GM18499 (cell line): ENCODE data around the gene MMP20.

Experiments
- ATAC-seq: cut with Tn5 transposase; IDR thresholded peaks from one replicate; pipeline ENCODE4 v1.9.1; 2021; ENCODE audit warnings: moderate number of reproducible peaks; ENCODE audit not compliant: insufficient read depth, unreplicated experiment

The MMP20 gene

DNA sequence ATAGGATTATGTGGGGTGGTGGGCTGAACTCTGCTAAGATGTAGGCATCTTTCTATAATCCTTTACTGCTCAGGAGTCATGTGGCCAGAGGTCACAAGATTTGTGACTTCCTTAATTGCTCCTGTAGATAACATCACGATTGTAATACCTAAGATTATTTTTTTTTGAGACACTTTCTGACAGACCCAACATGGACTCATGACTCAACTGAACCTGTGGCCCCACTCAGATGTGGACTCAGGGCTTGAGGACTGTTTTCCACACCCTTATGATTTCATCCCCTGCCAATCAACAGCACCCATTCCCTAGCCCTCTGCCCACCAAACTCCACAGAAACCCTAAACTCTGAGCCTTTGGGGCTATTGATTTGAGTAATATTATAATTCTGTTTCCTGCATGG lies 59.0 kb downstream of the MMP20 start:
- no peak for ATAC-seq

DNA sequence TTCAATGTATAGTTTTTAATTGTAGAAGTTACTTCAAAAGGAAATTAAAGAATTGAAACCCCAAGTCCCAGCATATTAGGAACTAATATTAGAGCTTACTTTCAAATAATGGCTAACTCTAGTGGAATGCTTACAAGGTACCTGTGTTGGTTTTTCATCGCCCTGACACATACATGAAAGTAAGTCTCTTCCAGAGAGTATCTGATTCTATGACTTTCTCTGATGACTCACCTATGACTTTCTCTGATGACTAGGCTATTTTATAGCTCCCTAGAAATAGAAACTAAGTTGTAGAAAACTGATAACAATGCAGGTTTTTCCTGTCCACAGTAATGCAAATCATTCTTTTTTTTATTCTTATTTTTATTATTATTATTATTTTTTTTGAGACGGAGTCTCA lies 61.0 kb downstream of the MMP20 start:
- peak; percentile 53 for ATAC-seq

DNA sequence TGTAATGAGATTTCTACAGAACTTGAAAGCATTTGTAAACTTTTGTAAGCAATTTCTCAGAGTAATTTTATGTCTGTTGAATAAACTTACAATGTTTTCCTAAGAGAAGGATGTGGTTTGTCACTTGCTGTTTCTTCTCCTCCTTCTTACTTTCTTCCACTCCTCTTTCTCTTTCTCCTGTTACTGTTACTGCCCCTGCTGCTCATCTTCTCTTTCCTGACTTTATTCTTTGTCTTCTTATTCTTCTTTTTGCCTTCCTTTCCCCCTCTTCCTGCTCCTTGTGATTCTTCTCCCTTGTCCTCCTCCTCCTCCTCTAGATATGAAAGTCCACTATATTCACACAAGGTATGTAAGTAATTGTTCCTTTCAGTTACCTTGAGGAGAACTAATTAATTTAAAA lies 63.5 kb downstream of the MMP20 start:
- no peak for ATAC-seq

DNA sequence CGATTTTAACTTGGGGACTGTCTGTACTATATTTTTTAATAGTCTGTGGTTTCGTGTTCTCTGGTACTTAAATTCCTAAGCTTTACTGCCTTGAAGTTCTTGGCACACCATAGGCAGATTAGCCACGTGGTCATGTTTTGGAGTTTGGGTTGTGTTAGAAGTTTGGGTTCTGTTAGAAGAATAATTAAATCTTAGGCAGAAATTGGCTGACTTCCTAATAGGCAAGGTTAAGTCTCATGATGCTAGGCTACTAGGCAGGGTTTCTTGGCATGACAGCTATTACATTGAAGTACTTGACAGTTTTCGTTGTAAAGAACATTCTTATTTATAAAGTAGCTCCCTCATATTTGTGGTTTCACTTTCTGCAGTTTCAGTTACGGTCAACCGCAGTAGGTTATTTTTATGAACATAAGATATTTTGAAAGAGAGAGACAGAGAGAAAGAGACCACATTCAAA lies 64.5 kb downstream of the MMP20 start:
- ATAC-seq = peak; percentile 73

DNA sequence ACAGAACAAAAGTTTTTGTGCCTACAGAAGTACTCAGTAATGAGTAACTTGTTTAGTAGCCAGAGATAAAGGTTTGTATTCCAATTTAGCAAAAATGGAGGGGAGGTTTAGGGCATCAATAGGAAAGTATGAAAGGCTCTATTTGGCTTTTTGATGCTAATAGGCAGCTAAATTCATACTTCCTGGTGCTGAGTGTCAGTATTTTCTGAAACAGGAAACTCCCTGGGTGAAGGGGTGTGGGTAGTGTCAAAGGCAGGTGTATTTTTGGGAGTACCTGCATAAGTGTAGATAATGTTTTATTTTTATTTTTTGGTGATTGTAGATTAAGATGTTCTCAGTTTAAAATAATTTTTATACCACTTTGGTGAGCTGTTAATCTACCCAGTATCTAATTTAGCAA lies 65.3 kb downstream of the MMP20 start:
- ATAC-seq = no peak

- ATAC-seq = no peak
Measured at GRCh38 chr11:102555091-102555490, 70.0 kb downstream of the MMP20 start.

GRCh38 chr11:102553835-102554282 lies 71.3 kb downstream of the MMP20 start:
- ATAC-seq = peak; percentile 91

- ATAC-seq = no peak
Measured at GRCh38 chr11:102552447-102553194, 72.5 kb downstream of the MMP20 start.

DNA sequence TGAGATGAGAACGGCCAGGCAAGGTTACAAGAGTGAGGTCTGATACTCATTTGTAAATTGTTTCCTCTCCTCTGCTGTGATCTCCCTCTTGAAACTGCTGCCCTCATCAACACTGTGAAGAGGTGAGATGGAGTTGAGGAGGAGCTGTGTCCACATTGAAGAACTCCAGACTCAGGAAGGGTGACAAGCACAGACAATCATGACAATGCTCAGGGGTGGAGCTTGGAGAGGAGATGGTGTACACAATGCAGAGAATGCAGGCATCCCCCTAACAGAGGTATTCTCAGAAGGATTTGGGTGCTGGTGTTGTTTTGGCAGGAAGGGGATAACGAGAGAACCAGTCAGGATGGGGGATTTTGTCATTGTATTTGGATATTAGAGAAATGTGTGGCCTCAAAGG lies 73.1 kb downstream of the MMP20 start:
- no peak for ATAC-seq

DNA sequence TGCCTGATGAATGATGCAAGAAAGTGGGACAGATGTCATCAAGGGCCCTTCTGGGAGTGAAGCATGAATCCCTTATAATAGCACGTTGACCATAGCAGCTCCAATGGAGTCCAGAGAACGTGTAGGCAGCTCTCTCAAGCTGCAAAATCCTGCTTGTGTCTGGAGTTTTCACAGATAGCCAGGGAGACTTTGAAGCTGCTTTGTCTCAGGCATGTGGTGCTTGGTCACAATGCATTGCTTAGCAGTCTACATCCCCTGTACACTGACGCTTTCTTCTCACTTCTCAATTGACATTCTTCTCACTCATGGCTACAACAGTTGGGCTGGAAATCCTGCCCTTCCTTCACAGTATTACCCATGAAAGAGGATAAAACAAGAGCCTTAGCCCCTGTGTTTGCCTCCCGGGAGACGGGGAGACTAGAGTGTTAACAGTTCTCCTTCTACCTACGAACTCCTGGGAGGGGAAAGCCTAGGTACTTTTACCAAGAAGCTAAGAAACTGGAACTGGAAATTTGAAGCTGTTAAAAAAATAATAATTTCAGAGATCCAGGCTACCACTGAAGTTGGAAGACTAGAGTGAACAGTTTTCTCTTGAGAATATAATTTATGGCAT lies 73.9 kb downstream of the MMP20 start:
- no peak for ATAC-seq

GRCh38 chr11:102546923-102547471 lies 78.1 kb downstream of the MMP20 start:
- peak; percentile 59 for ATAC-seq

DNA sequence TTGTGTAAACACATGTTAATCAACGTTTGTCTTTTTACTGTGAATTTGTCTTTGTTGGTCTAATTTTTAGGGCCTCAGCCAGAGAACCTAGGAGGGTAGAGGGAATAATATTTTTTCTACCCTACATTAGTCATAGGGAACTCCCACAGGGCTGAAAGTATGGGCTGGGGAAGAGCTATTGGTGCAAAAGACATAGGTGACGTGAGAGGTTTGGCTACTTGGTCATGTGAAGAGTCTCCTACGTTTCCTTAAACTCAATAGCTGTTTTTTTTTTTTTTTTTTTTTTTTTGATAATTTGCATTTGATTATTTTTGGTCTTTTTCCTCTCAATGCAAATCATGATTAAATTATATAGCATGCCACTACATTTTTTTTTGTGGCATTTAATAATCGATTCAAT lies 78.7 kb downstream of the MMP20 start:
- ATAC-seq = peak; percentile 38

- ATAC-seq = no peak
Measured at GRCh38 chr11:102545701-102546100, 79.4 kb downstream of the MMP20 start.

- ATAC-seq = no peak
Measured at GRCh38 chr11:102544594-102544993, 80.5 kb downstream of the MMP20 start.

DNA sequence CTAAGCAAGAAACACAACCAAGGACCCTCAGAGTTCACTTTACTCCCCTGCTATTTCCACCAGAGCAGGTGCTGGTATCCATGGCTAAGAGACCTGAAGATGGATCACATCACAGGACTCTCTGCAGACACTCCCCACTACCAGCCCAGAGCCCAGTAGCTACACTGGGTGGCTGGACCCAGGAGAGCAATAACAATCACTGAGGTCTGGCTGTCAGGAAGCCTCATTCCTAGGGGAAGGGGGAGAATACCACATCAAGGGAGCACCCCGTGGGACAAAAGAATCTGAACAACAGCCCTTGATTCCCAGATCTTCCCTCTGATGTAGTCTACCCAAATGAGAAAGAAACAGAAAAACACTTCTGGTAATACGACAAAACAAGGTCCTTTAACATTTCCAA lies 85.6 kb downstream of the MMP20 start:
- ATAC-seq = no peak

- no peak for ATAC-seq
Measured at GRCh38 chr11:102538932-102539331, 86.2 kb downstream of the MMP20 start.

GRCh38 chr11:102534261-102534872 lies 90.8 kb downstream of the MMP20 start:
- ATAC-seq = no peak

DNA sequence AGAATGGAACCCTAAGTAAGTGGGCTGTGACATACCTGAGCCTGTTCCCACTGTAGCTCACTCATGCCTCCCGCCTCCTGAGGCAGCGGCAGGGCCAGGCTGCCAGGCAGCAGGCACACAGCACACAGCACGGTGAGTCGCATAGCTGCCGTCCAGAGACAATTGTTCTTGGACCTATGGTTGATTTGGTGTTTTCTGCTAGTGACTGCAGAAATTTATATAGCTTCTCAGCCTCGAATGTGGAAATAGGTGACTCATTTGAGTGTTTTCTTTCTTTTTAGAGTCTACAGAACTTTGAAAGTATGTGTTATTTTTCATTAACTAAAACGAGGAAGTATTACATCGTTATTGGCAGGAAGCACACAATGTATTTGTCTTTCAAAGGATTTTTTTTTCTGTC lies 94.6 kb downstream of the MMP20 start, which contains the start of gene MMP7:
TSS of gene MMP7 (minus strand) at position 190 of the 400 bp plus-strand sequence. CDS start at position 143, 47 bp downstream.
- ATAC-seq = no peak

DNA sequence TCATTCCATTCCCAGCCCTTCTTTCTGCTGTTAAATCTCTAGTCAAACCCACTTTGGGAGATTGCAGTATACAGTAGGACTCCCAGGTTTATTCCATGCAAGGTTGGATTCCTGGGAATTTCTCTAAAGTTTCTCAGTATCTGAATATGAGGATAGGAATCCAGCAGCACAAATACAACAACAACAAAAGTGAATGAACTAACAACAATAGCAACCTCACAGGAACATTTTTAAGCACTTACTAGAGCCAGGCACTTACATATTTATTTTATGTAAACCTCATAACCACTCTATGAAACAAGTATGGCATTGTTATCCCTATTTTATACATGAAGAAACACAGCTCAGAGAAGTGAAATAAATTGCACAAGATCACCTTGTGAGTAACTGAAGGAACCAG lies 96.5 kb downstream of the MMP20 start:
- ATAC-seq = no peak

DNA sequence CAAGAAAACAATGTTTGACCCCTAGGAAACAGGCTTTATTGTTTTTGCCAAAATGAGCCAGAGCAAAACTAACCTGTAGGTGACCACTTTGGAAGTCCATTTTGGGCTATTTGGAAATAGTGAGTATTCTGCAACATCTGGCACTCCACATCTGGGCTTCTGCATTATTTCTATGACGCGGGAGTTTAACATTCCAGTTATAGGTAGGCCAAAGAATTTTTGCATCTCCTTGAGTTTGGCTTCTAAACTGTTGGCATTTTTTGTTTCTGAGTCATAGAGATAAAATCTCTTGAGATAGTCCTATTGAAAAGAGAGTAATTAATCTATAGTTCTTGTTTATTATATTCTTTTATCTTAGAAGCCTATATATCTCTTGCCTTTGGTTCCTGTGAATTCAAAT lies 97.4 kb downstream of the MMP20 start:
- ATAC-seq = no peak

DNA sequence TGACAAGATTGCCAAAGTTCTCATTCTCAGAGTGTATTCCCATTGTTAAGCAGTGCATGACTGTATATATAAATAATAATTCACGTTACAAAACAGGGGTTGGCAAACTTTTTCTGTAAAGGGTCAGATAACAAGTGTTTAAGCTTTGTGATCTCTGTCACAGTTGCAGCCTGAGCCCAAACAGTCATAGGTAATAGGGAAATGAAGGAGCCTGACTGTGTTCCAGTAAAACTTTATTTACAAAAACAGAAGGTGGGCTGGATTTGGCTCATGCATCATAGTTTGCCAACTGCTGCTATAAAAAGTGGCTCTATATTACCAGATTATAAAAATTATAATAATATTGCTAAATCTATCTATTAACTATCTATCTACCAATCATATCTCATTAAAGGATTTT lies 98.1 kb downstream of the MMP20 start:
- no peak for ATAC-seq
